Cardiac muscle cell (in vitro differentiated cells and primary cell): ENCODE results near the gene ATP2B2. TPM values are rescaled to one million over a fixed set of nuclear protein-coding genes. Genes with fewer than 3 reads are reported as not detected.

ENCODE experiments used
- DNase-seq, 2 donors: peaks; one replicate each; pipeline versions ENCODE4 v3.0.0 to v3.0.0-alpha.2; 2010 to 2017; ENCODE audit warnings: low read depth in 1 of 2, low spot score in 1 of 2
- H3K27ac ChIP-seq: fragments of 200-600 bp; sonication (generic); 2 replicates; pipeline ENCODE4 v1.5.1; 2016
- H3K27me3 ChIP-seq: fragments of 200-600 bp; sonication (generic); 2 replicates; pipeline ENCODE4 v1.6.0; 2016; ENCODE audit warnings: control low read depth
- H3K36me3 ChIP-seq: fragments of 200-600 bp; sonication (generic); 2 replicates; pipeline ENCODE4 v1.5.1; 2016; ENCODE audit warnings: control low read depth
- H3K4me1 ChIP-seq: fragments of 200-600 bp; sonication (generic); 2 replicates; pipeline ENCODE4 v1.8.1; 2017; ENCODE audit warnings: low read depth, mild to moderate bottlenecking, mixed run types
- H3K4me3 ChIP-seq: fragments of 200-600 bp; sonication (generic); 2 replicates; pipeline ENCODE4 v1.5.1; 2016; ENCODE audit warnings: mild to moderate bottlenecking
- H3K9me3 ChIP-seq: fragments of 200-600 bp; sonication (generic); 2 replicates; pipeline ENCODE4 v1.5.1; 2017; ENCODE audit warnings: low read depth, mild to moderate bottlenecking, control low read depth
- CTCF ChIP-seq: IDR thresholded peaks from 2 replicates; pipeline ENCODE4 v1.5.1; 2012; ENCODE audit warnings: low read depth, mild to moderate bottlenecking, low read length
- polyA plus RNA-seq: library from polyadenylated mRNA; unstranded; fragments of >200 nt; fragmentation: Nextera tagmentation; extraction: Ambion mirVana; gene quantifications from 2 replicates; pipeline ENCODE4 v1.2.1, GENCODE V29; 2016
- total RNA-seq: library from RNA; depleted of rRNA; stranded (reverse); fragments of >200 nt; gene quantifications from 2 replicates; pipeline ENCODE4 v1.2.3, GENCODE V29; 2016

The ATP2B2 gene
- total and polyA plus RNA-seq, 2 experiments from 2014 or later: 0.22 to 0.77 TPM

GRCh38 chr3:10365316-10365715, 140.1 kb downstream of the ATP2B2 start:
- Histone ChIP-seq H3K27ac (no peak overlapping the region), H3K9me3 (no peaks in the 10 kb centered on the region), H3K36me3 (no peaks in the 10 kb centered on the region), H3K27me3 (no peaks in the 10 kb centered on the region), H3K4me3 (no peak overlapping the region), H3K4me1 (no peaks in the 10 kb centered on the region)
- no peak for DNase-seq
- TF ChIP-seq CTCF: no peak

GRCh38 chr3:10364806-10365205, 140.6 kb downstream of the ATP2B2 start:
- H3K36me3 ChIP-seq: no peaks in the 10 kb centered on the region
- no peaks in the 10 kb centered on the region for H3K9me3 ChIP-seq
- H3K4me3 ChIP-seq: no peak overlapping the region
- DNase-seq: no peak
- H3K27ac ChIP-seq: no peak overlapping the region
- no peaks in the 10 kb centered on the region for H3K27me3 ChIP-seq
- no peaks in the 10 kb centered on the region for H3K4me1 ChIP-seq
- TF ChIP-seq CTCF: no peak

GRCh38 chr3:10363935-10364334, 141.5 kb downstream of the ATP2B2 start:
- no peaks in the 10 kb centered on the region for H3K4me1 ChIP-seq
- DNase-seq: no peak
- no peaks in the 10 kb centered on the region for H3K9me3 ChIP-seq
- no peaks in the 10 kb centered on the region for H3K36me3 ChIP-seq
- no peaks in the 10 kb centered on the region for H3K27me3 ChIP-seq
- TF ChIP-seq CTCF: no peak
- H3K27ac ChIP-seq: no peak overlapping the region
- no peak overlapping the region for H3K4me3 ChIP-seq

- H3K4me3 ChIP-seq: no peak overlapping the region
- no peak overlapping the region for H3K27ac ChIP-seq
- no peaks in the 10 kb centered on the region for H3K36me3 ChIP-seq
- no peak for DNase-seq
- TF ChIP-seq CTCF: no peak
- no peaks in the 10 kb centered on the region for H3K27me3 ChIP-seq
- no peaks in the 10 kb centered on the region for H3K9me3 ChIP-seq
- no peaks in the 10 kb centered on the region for H3K4me1 ChIP-seq
Observed at GRCh38 chr3:10361375-10361774, 144.0 kb downstream of the ATP2B2 start.

- DNase-seq: no peak
- no peak overlapping the region for H3K27ac ChIP-seq
- H3K4me1 ChIP-seq: no peaks in the 10 kb centered on the region
- no peak overlapping the region for H3K4me3 ChIP-seq
- H3K9me3 ChIP-seq: no peaks in the 10 kb centered on the region
- no peaks in the 10 kb centered on the region for H3K27me3 ChIP-seq
- no peaks in the 10 kb centered on the region for H3K36me3 ChIP-seq
- no peak for TF ChIP-seq CTCF
Observed at GRCh38 chr3:10360478-10360877, 144.9 kb downstream of the ATP2B2 start.

- Histone ChIP-seq H3K27ac (no peak overlapping the region), H3K36me3 (no peaks in the 10 kb centered on the region), H3K27me3 (no peaks in the 10 kb centered on the region), H3K4me1 (no peaks in the 10 kb centered on the region), H3K4me3 (no peak overlapping the region), H3K9me3 (no peaks in the 10 kb centered on the region)
- DNase-seq: no peak
- TF ChIP-seq CTCF: no peak
Observed at GRCh38 chr3:10359761-10360161, 145.6 kb downstream of the ATP2B2 start.
